Activated CD8-positive, alpha-beta memory T cell treated with anti-CD3 and anti-CD28 coated beads, Interleukin-2, amount 10 ng/mL, durations not matched to agents 7 days and 5 days (primary cell): ENCODE measurements around the gene ABCD2. TPM values are rescaled to one million over a fixed set of nuclear protein-coding genes. Genes with fewer than 3 reads are reported as not detected.

Experiments
- ATAC-seq: fragments of 150-1000 bp; cut with Tn5 transposase; one replicate; pipeline ENCODE4 v1.10.0; 2021; ENCODE audit warnings: moderate library complexity
- CTCF ChIA-PET: fragments of 350-600 bp; sonication (Branson Sonifier 250); formaldehyde crosslinking; loops from one replicate; lab custom pipeline; 2021; ENCODE audit warnings: antibody characterized with exemption; lab: Charles Lee
- DNase-seq: peaks from one replicate; pipeline ENCODE4 v3.0.0-alpha.2; 2020
- H3K27ac Mint-ChIP-seq: one replicate; pipeline ENCODE4 v1.8.0; 2021; ENCODE audit warnings: mild to moderate bottlenecking, mixed read lengths
- H3K27me3 Mint-ChIP-seq: one replicate; pipeline ENCODE4 v1.8.0; 2021; ENCODE audit warnings: mixed read lengths
- H3K36me3 Mint-ChIP-seq: one replicate; pipeline ENCODE4 v1.8.0; 2021; ENCODE audit warnings: mild to moderate bottlenecking, mixed read lengths
- H3K4me1 Mint-ChIP-seq: one replicate; pipeline ENCODE4 v1.8.0; 2021; ENCODE audit warnings: mixed read lengths
- H3K4me3 Mint-ChIP-seq: one replicate; pipeline ENCODE4 v1.8.0; 2021; ENCODE audit warnings: mild to moderate bottlenecking, moderate library complexity, mixed read lengths
- H3K9me3 Mint-ChIP-seq: one replicate; pipeline ENCODE4 v1.8.0; 2022; ENCODE audit warnings: low read depth, mixed read lengths
- total RNA-seq, 2 experiments: library from RNA; stranded (reverse); gene quantifications; one replicate each; pipeline ENCODE4 v1.2.3, GENCODE V29; 2021

ABCD2 gene
- total RNA-seq, 2 experiments from 2014 or later, result 25.0 to 26.6 TPM

GRCh38 chr12:39503439-39503838, 116.2 kb downstream of the ABCD2 start:
- no peak overlapping the region for H3K27ac Mint-ChIP-seq
- DNase-seq, result no peak

GRCh38 chr12:39502726-39503125, 116.9 kb downstream of the ABCD2 start:
- Mint-ChIP-seq H3K9me3 (no peaks in the 10 kb centered on the region), H3K27me3 (no peaks in the 10 kb centered on the region), H3K36me3 (no peaks in the 10 kb centered on the region), H3K27ac (no peak overlapping the region), H3K4me3 (no peak overlapping the region), H3K4me1 (no peaks in the 10 kb centered on the region)
- CTCF ChIA-PET, result no interaction called here
- no peak for DNase-seq
- no peak for ATAC-seq

More at GRCh38 chr12:39503439-39503838, 116.2 kb downstream of the ABCD2 start:
- Mint-ChIP-seq H3K4me1 (no peaks in the 10 kb centered on the region), H3K9me3 (no peaks in the 10 kb centered on the region), H3K36me3 (no peaks in the 10 kb centered on the region), H3K27me3 (no peaks in the 10 kb centered on the region), H3K4me3 (no peak overlapping the region)
- no peak for ATAC-seq
- CTCF ChIA-PET, result no interaction called here

Other genes with a start within 250 kb of the ABCD2 start
- 10 to 100 TPM; 22.8 to 33.6 TPM for gene KIF21A, start 176.7 kb downstream of the ABCD2 start, total RNA-seq